KMS-11 (cell line): ENCODE results near the gene RNF121.

Source experiments
- H2AFZ ChIP-seq: fragments of 200-600 bp; sonication (generic); 2 replicates; pipeline ENCODE4 v1.6.1; 2016; ENCODE audit warnings: antibody characterized with exemption, mixed run types, low read depth
- H3K27ac ChIP-seq: fragments of 200-600 bp; sonication (generic); 2 replicates; pipeline ENCODE4 v1.6.1; 2016; ENCODE audit warnings: mild to moderate bottlenecking, mixed run types
- H3K27me3 ChIP-seq: fragments of 200-600 bp; sonication (generic); 2 replicates; pipeline ENCODE4 v1.6.1; 2017; ENCODE audit warnings: mild to moderate bottlenecking, low read depth, mixed run types, moderate library complexity; ENCODE audit not compliant: insufficient read depth
- H3K36me3 ChIP-seq: fragments of 200-600 bp; sonication (generic); 2 replicates; pipeline ENCODE4 v1.6.1; 2017; ENCODE audit warnings: mild to moderate bottlenecking, mixed run types; ENCODE audit not compliant: insufficient read depth
- H3K4me1 ChIP-seq: fragments of 200-600 bp; sonication (generic); 2 replicates; pipeline ENCODE4 v1.6.1; 2016; ENCODE audit warnings: mild to moderate bottlenecking, low read depth, mixed run types; ENCODE audit not compliant: poor library complexity, severe bottlenecking
- H3K4me2 ChIP-seq: fragments of 200-600 bp; sonication (generic); 2 replicates; pipeline ENCODE4 v1.7.0; 2016; ENCODE audit warnings: mild to moderate bottlenecking, mixed run types
- H3K4me3 ChIP-seq: fragments of 200-600 bp; sonication (generic); IDR thresholded peaks from 2 replicates; pipeline ENCODE4 v1.6.1; 2017; ENCODE audit warnings: low read depth, low read length, mixed read lengths; ENCODE audit not compliant: insufficient read depth
- H3K79me2 ChIP-seq: fragments of 200-600 bp; sonication (generic); 2 replicates; pipeline ENCODE4 v1.6.1; 2016; ENCODE audit warnings: low read depth, mixed run types; ENCODE audit not compliant: insufficient read depth
- H3K9ac ChIP-seq: fragments of 200-600 bp; sonication (generic); 2 replicates; pipeline ENCODE4 v1.6.1; 2016; ENCODE audit warnings: mild to moderate bottlenecking, mixed run types
- H4K20me1 ChIP-seq: fragments of 200-600 bp; sonication (generic); 2 replicates; pipeline ENCODE4 v1.6.1; 2016; ENCODE audit warnings: mild to moderate bottlenecking, mixed run types; ENCODE audit not compliant: insufficient read depth
- CTCF ChIP-seq: fragments of 200-600 bp; sonication (generic); conservative IDR thresholded peaks from 2 replicates; pipeline ENCODE4 v1.6.1; 2017; ENCODE audit warnings: low read depth, mild to moderate bottlenecking, antibody characterized with exemption, low read length, moderate library complexity, mixed read lengths

The RNF121 gene

GRCh38 chr11:71964641-71965040 is 35.8 kb downstream of the RNF121 start:
- no peak overlapping the region for H3K27ac ChIP-seq
- H3K27me3 ChIP-seq = no peaks in the 10 kb centered on the region
- no peak overlapping the region for H2AFZ ChIP-seq
- no peak overlapping the region for H3K4me2 ChIP-seq
- no peaks in the 10 kb centered on the region for H3K79me2 ChIP-seq
- H3K36me3 ChIP-seq = no peaks in the 10 kb centered on the region
- peaks cover 16% of the 10 kb centered on the region for H3K4me1 ChIP-seq
- no peak for TF ChIP-seq CTCF
- no peak overlapping the region for H3K4me3 ChIP-seq
- H4K20me1 ChIP-seq = no peaks in the 10 kb centered on the region
- no peak overlapping the region for H3K9ac ChIP-seq

- H4K20me1 ChIP-seq = no peaks in the 10 kb centered on the region
- no peak overlapping the region for H3K27ac ChIP-seq
- no peak overlapping the region for H3K4me3 ChIP-seq
- no peak for TF ChIP-seq CTCF
- no peaks in the 10 kb centered on the region for H3K27me3 ChIP-seq
- no peak overlapping the region for H3K9ac ChIP-seq
- H3K4me1 ChIP-seq = no peaks in the 10 kb centered on the region
- no peak overlapping the region for H2AFZ ChIP-seq
- no peaks in the 10 kb centered on the region; the same call in 1 of the 2 replicates for H3K36me3 ChIP-seq
- H3K79me2 ChIP-seq = no peaks in the 10 kb centered on the region
- H3K4me2 ChIP-seq = no peak overlapping the region
These were observed 42.8 kb downstream of the RNF121 start for GRCh38 chr11:71971680-71972079.

- Histone ChIP-seq H3K9ac (no peak overlapping the region), H3K4me3 (no peak overlapping the region), H3K36me3 (no peaks in the 10 kb centered on the region; the same call in 1 of the 2 replicates), H3K27me3 (no peaks in the 10 kb centered on the region), H2AFZ (no peak overlapping the region), H3K4me2 (no peak overlapping the region), H3K4me1 (no peaks in the 10 kb centered on the region), H3K79me2 (no peaks in the 10 kb centered on the region), H3K27ac (no peak overlapping the region), H4K20me1 (no peaks in the 10 kb centered on the region)
- TF ChIP-seq CTCF = no peak
These were observed 47.7 kb downstream of the RNF121 start for GRCh38 chr11:71976551-71976950.

GRCh38 chr11:71977090-71977489 is 48.2 kb downstream of the RNF121 start:
- H3K36me3 ChIP-seq = no peaks in the 10 kb centered on the region; the same call in 1 of the 2 replicates
- H3K27ac ChIP-seq = no peak overlapping the region
- no peak overlapping the region for H3K9ac ChIP-seq
- H3K27me3 ChIP-seq = no peaks in the 10 kb centered on the region
- no peaks in the 10 kb centered on the region for H3K79me2 ChIP-seq
- H3K4me3 ChIP-seq = no peak overlapping the region
- H2AFZ ChIP-seq = no peak overlapping the region
- H3K4me1 ChIP-seq = no peaks in the 10 kb centered on the region
- H4K20me1 ChIP-seq = no peaks in the 10 kb centered on the region
- TF ChIP-seq CTCF = no peak
- no peak overlapping the region for H3K4me2 ChIP-seq
